Smooth muscle cell (in vitro differentiated cells): ENCODE results near the gene TCF7L2. TPM values are rescaled to one million over a fixed set of nuclear protein-coding genes. Genes with fewer than 3 reads are reported as not detected.
A peak's percentile ranks its signal among the peaks of the same experiment; 100 is the strongest.

Experiments
- DNase-seq: peaks from one replicate; lab custom pipeline; 2025; ENCODE audit not compliant: unreplicated experiment; lab: John Stamatoyannopoulos, UW
- H2AFZ ChIP-seq: fragments of 200-600 bp; sonication (generic); 2 replicates; pipeline ENCODE4 v1.6.0; 2016; ENCODE audit warnings: antibody characterized with exemption, low read depth, mild to moderate bottlenecking
- H3F3A ChIP-seq: fragments of 200-600 bp; sonication (generic); 2 replicates; pipeline ENCODE4 v1.6.0; 2017; ENCODE audit warnings: antibody characterized with exemption, low read depth
- H3K27ac ChIP-seq: fragments of 200-600 bp; sonication (generic); 2 replicates; pipeline ENCODE4 v1.5.1; 2016; ENCODE audit warnings: low read depth, mild to moderate bottlenecking
- H3K27me3 ChIP-seq: fragments of 200-600 bp; sonication (generic); 2 replicates; pipeline ENCODE4 v1.6.1; 2016; ENCODE audit warnings: low read depth, mild to moderate bottlenecking
- H3K36me3 ChIP-seq: fragments of 200-600 bp; sonication (generic); 2 replicates; pipeline ENCODE4 v1.5.1; 2016; ENCODE audit warnings: low read depth
- H3K4me1 ChIP-seq: fragments of 200-600 bp; sonication (generic); 2 replicates; pipeline ENCODE4 v1.5.1; 2016; ENCODE audit warnings: low read depth
- H3K4me2 ChIP-seq: fragments of 200-600 bp; sonication (generic); 2 replicates; pipeline ENCODE4 v1.6.0; 2016; ENCODE audit warnings: mild to moderate bottlenecking
- H3K4me3 ChIP-seq: fragments of 200-600 bp; sonication (generic); 2 replicates; pipeline ENCODE4 v1.5.1; 2016; ENCODE audit warnings: mild to moderate bottlenecking
- H3K79me2 ChIP-seq: fragments of 200-600 bp; sonication (generic); 2 replicates; pipeline ENCODE4 v1.6.0; 2016; ENCODE audit warnings: low read depth, mild to moderate bottlenecking
- H3K9ac ChIP-seq: fragments of 200-600 bp; sonication (generic); 2 replicates; pipeline ENCODE4 v1.6.0; 2016; ENCODE audit warnings: low read depth
- H3K9me3 ChIP-seq: fragments of 200-600 bp; sonication (generic); replicated peaks from 2 replicates; pipeline ENCODE4 v1.5.1; 2016; ENCODE audit warnings: low read depth
- H4K20me1 ChIP-seq: fragments of 200-600 bp; sonication (generic); 2 replicates; pipeline ENCODE4 v1.6.0; 2016; ENCODE audit warnings: low read depth
- WGBS: methylation state at CpG from one replicate; pipeline ENCODE4 v1.1.7; 2016; ENCODE audit warnings: low lambda C conversion rate; 5-methylcytosine and 5-hydroxymethylcytosine counted together
- polyA plus RNA-seq: library from polyadenylated mRNA; unstranded; fragments of >200 nt; fragmentation: Nextera tagmentation; extraction: Ambion mirVana; gene quantifications from 2 replicates; pipeline ENCODE4 v1.2.1, GENCODE V29; 2016
- total RNA-seq: library from RNA; depleted of rRNA; stranded (reverse); fragments of >200 nt; gene quantifications from 2 replicates; pipeline ENCODE4 v1.2.3, GENCODE V29; 2014
- TF ChIP-seq, protein P1 (sequence below): fragments of 200-600 bp; sonication (generic); IDR thresholded peaks from 2 replicates; pipeline ENCODE4 v1.5.1; 2017; ENCODE audit warnings: borderline replicate concordance, mild to moderate bottlenecking, antibody characterized with exemption; ENCODE audit not compliant: insufficient read depth, poor library complexity, severe bottlenecking

The TCF7L2 gene
- total and polyA plus RNA-seq, 2 experiments from 2014 or later: 14.6 to 17.7 TPM

DNA sequence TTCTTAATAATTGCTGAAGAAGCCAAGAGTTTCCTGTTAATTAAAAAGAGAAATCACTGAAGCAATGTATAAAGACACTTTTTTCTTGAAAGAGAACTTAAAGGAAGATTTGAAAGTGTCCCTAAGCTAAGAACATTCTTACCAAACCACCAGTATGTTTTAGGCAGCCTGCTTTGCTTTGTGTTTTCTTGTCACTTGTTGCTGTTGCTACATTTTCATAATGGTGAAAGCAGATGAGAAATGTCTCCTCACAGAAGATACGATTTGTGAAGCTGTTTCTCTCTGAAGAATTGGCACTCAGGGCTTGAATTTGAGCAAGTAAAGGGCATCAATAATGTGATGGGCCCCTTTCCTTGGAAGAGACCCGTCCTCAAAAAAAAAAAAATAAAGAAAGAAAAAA lies 30.9 kb downstream of the TCF7L2 start:
- Histone ChIP-seq H3K27ac (no peak overlapping the region), H2AFZ (no peak overlapping the region), H3K27me3 (no peaks in the 10 kb centered on the region), H4K20me1 (peaks cover 100% of the 10 kb centered on the region), H3K79me2 (peaks cover 89% of the 10 kb centered on the region), H3K36me3 (no peaks in the 10 kb centered on the region), H3K4me3 (no peak overlapping the region), H3K4me1 (peaks cover 50% of the 10 kb centered on the region), H3K4me2 (peak overlapping the region; percentile 63), H3K9ac (no peak overlapping the region), H3F3A (peaks cover 32% of the 10 kb centered on the region), H3K9me3 (no peaks in the 10 kb centered on the region)
- whole genome bisulfite sequencing: 94% methylated on average over 2 of the region's 2 CpGs
- TF ChIP-seq, protein P1, sequence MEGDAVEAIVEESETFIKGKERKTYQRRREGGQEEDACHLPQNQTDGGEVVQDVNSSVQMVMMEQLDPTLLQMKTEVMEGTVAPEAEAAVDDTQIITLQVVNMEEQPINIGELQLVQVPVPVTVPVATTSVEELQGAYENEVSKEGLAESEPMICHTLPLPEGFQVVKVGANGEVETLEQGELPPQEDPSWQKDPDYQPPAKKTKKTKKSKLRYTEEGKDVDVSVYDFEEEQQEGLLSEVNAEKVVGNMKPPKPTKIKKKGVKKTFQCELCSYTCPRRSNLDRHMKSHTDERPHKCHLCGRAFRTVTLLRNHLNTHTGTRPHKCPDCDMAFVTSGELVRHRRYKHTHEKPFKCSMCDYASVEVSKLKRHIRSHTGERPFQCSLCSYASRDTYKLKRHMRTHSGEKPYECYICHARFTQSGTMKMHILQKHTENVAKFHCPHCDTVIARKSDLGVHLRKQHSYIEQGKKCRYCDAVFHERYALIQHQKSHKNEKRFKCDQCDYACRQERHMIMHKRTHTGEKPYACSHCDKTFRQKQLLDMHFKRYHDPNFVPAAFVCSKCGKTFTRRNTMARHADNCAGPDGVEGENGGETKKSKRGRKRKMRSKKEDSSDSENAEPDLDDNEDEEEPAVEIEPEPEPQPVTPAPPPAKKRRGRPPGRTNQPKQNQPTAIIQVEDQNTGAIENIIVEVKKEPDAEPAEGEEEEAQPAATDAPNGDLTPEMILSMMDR: no peak
- DNase-seq: no peak

DNA sequence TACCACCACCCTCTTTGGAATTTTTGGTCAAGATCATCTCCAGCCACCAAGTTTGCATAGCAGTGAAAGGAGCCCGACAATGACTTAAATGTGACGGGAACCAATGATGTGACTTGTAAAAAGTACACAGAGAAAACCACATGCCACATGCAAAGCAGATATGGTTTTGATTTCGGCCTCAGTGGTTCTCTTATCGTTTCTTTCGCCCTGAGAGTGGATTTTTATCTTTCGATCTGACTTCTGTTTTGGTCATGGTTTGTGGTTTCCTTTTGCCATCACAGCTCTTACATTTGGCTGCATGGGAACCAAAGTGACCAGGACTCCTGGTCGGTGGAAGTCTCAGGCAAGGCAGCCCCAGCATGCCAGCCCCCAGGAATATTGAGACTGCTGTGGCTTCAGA lies 31.5 kb downstream of the TCF7L2 start:
- H2AFZ ChIP-seq: no peak overlapping the region
- peak overlapping the region; percentile 11 for H3K27ac ChIP-seq
- H3K36me3 ChIP-seq: no peaks in the 10 kb centered on the region
- H3K4me2 ChIP-seq: peak overlapping the region; percentile 63
- H4K20me1 ChIP-seq: peaks cover 100% of the 10 kb centered on the region
- TF ChIP-seq, protein P1: no peak
- peaks cover 32% of the 10 kb centered on the region for H3F3A ChIP-seq
- no peak overlapping the region for H3K9ac ChIP-seq
- no peaks in the 10 kb centered on the region for H3K9me3 ChIP-seq
- H3K27me3 ChIP-seq: no peaks in the 10 kb centered on the region
- H3K79me2 ChIP-seq: peaks cover 83% of the 10 kb centered on the region
- no peak overlapping the region for H3K4me3 ChIP-seq
- WGBS: 28% methylated on average over 7 of the region's 7 CpGs
- no peak for DNase-seq
- peaks cover 56% of the 10 kb centered on the region for H3K4me1 ChIP-seq

DNA sequence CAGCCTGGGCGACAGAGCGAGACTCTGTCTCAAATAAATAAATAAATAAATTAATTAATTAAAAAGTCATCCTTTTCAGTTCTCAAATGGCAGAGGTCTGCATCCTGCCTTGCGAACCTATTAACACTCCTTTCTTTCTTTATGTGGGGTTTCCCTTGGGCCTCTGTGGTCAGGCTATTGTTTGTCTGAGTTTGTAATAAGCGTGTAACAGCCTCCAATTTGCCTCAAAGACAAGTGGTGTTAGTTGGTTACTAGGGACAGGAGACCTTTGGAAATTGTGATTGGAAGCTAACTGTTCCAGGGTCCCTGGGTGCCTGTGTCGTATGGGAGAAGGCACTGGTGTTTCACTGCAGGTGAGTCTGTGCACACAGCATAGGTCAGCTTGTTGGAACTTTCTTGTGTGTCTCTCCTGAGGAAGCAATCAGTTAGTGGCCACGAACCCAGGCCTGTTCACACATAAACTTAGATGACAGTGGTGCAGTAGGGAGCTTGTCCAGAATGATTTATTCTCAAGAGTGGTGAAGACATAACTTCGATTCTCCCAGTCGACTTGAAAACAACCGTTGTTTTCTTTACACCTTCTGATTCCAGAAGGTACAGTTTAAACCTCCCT lies 33.5 kb downstream of the TCF7L2 start:
- TF ChIP-seq, protein P1: no peak
- 82% methylated on average over 9 of the region's 9 CpGs for WGBS
- no peak for DNase-seq
- Histone ChIP-seq H3K9me3 (no peaks in the 10 kb centered on the region), H3K27ac (peak overlapping the region; percentile 81), H3K9ac (no peak overlapping the region), H3K36me3 (no peaks in the 10 kb centered on the region), H3F3A (peaks cover 41% of the 10 kb centered on the region), H3K79me2 (peaks cover 77% of the 10 kb centered on the region), H4K20me1 (peaks cover 100% of the 10 kb centered on the region), H2AFZ (no peak overlapping the region), H3K4me3 (no peak overlapping the region), H3K27me3 (no peaks in the 10 kb centered on the region), H3K4me1 (peaks cover 58% of the 10 kb centered on the region), H3K4me2 (no peak overlapping the region)

DNA sequence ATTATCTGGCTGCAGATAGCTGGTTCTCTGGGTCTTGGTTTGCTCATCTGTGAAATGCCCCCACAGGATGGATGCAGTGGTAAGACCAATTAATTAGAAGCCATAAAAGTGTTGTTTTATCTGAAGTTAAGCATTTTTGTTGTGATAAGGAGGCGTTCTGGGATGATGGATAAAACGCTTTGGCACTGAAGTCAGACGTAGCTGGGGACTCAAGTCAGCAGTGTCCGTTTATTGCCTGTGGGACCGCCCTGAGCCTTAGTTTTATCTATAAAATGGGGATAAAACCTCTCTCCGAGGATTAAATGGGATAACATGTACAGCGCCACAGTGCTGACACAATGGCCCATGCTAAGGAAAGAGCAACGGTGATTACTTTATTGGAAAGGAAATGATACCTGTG lies 34.7 kb downstream of the TCF7L2 start:
- Histone ChIP-seq H3K27me3 (no peaks in the 10 kb centered on the region), H3K4me1 (peaks cover 58% of the 10 kb centered on the region), H3K27ac (peak overlapping the region; percentile 81), H3F3A (peaks cover 41% of the 10 kb centered on the region), H3K79me2 (peaks cover 76% of the 10 kb centered on the region), H3K4me3 (no peak overlapping the region), H3K9ac (no peak overlapping the region), H2AFZ (no peak overlapping the region), H3K36me3 (no peaks in the 10 kb centered on the region), H4K20me1 (peaks cover 100% of the 10 kb centered on the region), H3K9me3 (no peaks in the 10 kb centered on the region), H3K4me2 (peak overlapping the region; percentile 77)
- TF ChIP-seq, protein P1: no peak
- no peak for DNase-seq
- 17% methylated on average over 8 of the region's 8 CpGs for WGBS
